C4-2B (cell line): Measurements from ENCODE around the gene GRB2.

Experiments
- CTCF ChIP-seq: fragments of 450-650 bp; conservative IDR thresholded peaks from 2 replicates; pipeline ENCODE4 v1.5.1; 2017; ENCODE audit warnings: mild to moderate bottlenecking
- ZFX ChIP-seq: fragments of 450-650 bp; IDR thresholded peaks from 2 replicates; pipeline ENCODE4 v1.6.1; 2017

- TF ChIP-seq CTCF (no peak), ZFX (no peak)
These were observed 62.5 kb downstream of the GRB2 start for GRCh38 chr17:75342996-75343395.
